HepG2 (cell line): Measurements from ENCODE around the gene COQ5. TPM values are rescaled to one million over a fixed set of nuclear protein-coding genes. Genes with fewer than 3 reads are reported as not detected.

Experiments used
- CENPX ChIP-seq: sonication (generic); formaldehyde crosslinking; IDR thresholded peaks from 2 replicates; pipeline ENCODE4 v1.9.0; 2021; ENCODE audit warnings: mild to moderate bottlenecking, missing genetic modification reagents, moderate library complexity
- EZH2 ChIP-seq: conservative IDR thresholded peaks from 2 replicates; pipeline ENCODE4 v1.6.1; 2012; ENCODE audit warnings: mild to moderate bottlenecking, low read depth, low read length, moderate library complexity
- ISX ChIP-seq: sonication (generic); formaldehyde crosslinking; conservative IDR thresholded peaks from 2 replicates; pipeline ENCODE4 v1.5.0; 2020; ENCODE audit warnings: missing genetic modification reagents
- KDM3A ChIP-seq: IDR thresholded peaks from 2 replicates; pipeline ENCODE4 v1.6.1; 2018; ENCODE audit warnings: low read depth, missing compliant biosample characterization
- MLX ChIP-seq: IDR thresholded peaks from 2 replicates; pipeline ENCODE4 v1.6.1; 2016
- RBM39 ChIP-seq: fragments of 200-400 bp; formaldehyde crosslinking; IDR thresholded peaks from one replicate; pipeline ENCODE4 v1.6.1; 2018; ENCODE audit warnings: antibody characterized with exemption, mild to moderate bottlenecking, low read depth, low read length; ENCODE audit not compliant: poor library complexity, severe bottlenecking
- SMYD3 ChIP-seq: sonication (generic); formaldehyde crosslinking; IDR thresholded peaks from 2 replicates; pipeline ENCODE4 v1.8.1; 2023; ENCODE audit warnings: mild to moderate bottlenecking, missing genetic modification reagents
- ZBTB49 ChIP-seq: sonication (generic); formaldehyde crosslinking; IDR thresholded peaks from 2 replicates; pipeline ENCODE4 v1.4.0; 2020; ENCODE audit warnings: missing genetic modification reagents, borderline replicate concordance
- ZNF136 ChIP-seq: sonication (generic); formaldehyde crosslinking; IDR thresholded peaks from 2 replicates; pipeline ENCODE4 v1.8.1; 2022; ENCODE audit warnings: low read depth, mild to moderate bottlenecking, moderate library complexity, missing genetic modification reagents
- ZNF335 ChIP-seq: sonication (generic); formaldehyde crosslinking; IDR thresholded peaks from 2 replicates; pipeline ENCODE4 v1.4.0; 2020; ENCODE audit warnings: missing genetic modification reagents
- ZNF549 ChIP-seq: sonication (generic); formaldehyde crosslinking; IDR thresholded peaks from 2 replicates; pipeline ENCODE4 v1.5.0; 2020; ENCODE audit warnings: missing genetic modification reagents
- ZNF572 ChIP-seq: sonication (generic); formaldehyde crosslinking; IDR thresholded peaks from 2 replicates; pipeline ENCODE4 v1.5.1; 2020; ENCODE audit warnings: mild to moderate bottlenecking, missing genetic modification reagents
- ZNF674 ChIP-seq: sonication (generic); formaldehyde crosslinking; IDR thresholded peaks from 2 replicates; pipeline ENCODE4 v1.5.0; 2020; ENCODE audit warnings: low read depth, mild to moderate bottlenecking, missing genetic modification reagents
- ZSCAN12 ChIP-seq: sonication (generic); formaldehyde crosslinking; IDR thresholded peaks from 2 replicates; pipeline ENCODE4 v1.9.0; 2021; ENCODE audit warnings: mild to moderate bottlenecking, missing genetic modification reagents
- ZSCAN20 ChIP-seq: sonication (generic); formaldehyde crosslinking; IDR thresholded peaks from 2 replicates; pipeline ENCODE4 v1.4.0; 2020; ENCODE audit warnings: missing genetic modification reagents, mild to moderate bottlenecking, borderline replicate concordance
- polyA plus RNA-seq, 8 experiments: library from polyadenylated mRNA; depleted of rRNA in 3 of 8; stranded (reverse) in 7 of 8; unstranded in 1 of 8; fragments of >200 nt; fragmentation: Illumina TruSeq in 4 of 8; extraction: Trizol in 4 of 8; gene quantifications; 2 replicates each; pipeline versions ENCODE4 v1.2.1 to v1.2.3, GENCODE V29; 2011 to 2016; ENCODE audit warnings: low read depth in 4 of 8, missing spikeins in 1 of 8, mixed read lengths in 1 of 8; ENCODE audit not compliant: insufficient read depth in 1 of 8
- total RNA-seq, 5 experiments: library from RNA; depleted of rRNA; stranded (reverse); fragments of >200 nt; fragmentation: Illumina TruSeq; extraction: Trizol; gene quantifications; 2 replicates each; pipeline ENCODE4 v1.2.3, GENCODE V29; 2016; ENCODE audit warnings: low read depth in 1 of 5
- TF ChIP-seq, protein P1 (sequence below): IDR thresholded peaks from 2 replicates; pipeline ENCODE4 v1.4.0; 2020; ENCODE audit warnings: mild to moderate bottlenecking, missing genetic modification reagents
- TF ChIP-seq, protein P2 (sequence below): sonication (generic); formaldehyde crosslinking; IDR thresholded peaks from 2 replicates; pipeline ENCODE4 v1.4.0; 2020; ENCODE audit warnings: missing genetic modification reagents
- TF ChIP-seq, protein P3 (sequence below): sonication (generic); formaldehyde crosslinking; IDR thresholded peaks from 2 replicates; pipeline ENCODE4 v1.4.0; 2020; ENCODE audit warnings: missing genetic modification reagents, mild to moderate bottlenecking, borderline replicate concordance

Gene COQ5
- total and polyA plus RNA-seq, 2 of the 13 experiments (the other 11 are each of a cell fraction or from before 2014, with no cell fraction given), result 36.4 to 41.5 TPM

GRCh38 chr12:120528861-120529525 lies at the start of gene COQ5 (continued):
- TF ChIP-seq, protein P1, sequence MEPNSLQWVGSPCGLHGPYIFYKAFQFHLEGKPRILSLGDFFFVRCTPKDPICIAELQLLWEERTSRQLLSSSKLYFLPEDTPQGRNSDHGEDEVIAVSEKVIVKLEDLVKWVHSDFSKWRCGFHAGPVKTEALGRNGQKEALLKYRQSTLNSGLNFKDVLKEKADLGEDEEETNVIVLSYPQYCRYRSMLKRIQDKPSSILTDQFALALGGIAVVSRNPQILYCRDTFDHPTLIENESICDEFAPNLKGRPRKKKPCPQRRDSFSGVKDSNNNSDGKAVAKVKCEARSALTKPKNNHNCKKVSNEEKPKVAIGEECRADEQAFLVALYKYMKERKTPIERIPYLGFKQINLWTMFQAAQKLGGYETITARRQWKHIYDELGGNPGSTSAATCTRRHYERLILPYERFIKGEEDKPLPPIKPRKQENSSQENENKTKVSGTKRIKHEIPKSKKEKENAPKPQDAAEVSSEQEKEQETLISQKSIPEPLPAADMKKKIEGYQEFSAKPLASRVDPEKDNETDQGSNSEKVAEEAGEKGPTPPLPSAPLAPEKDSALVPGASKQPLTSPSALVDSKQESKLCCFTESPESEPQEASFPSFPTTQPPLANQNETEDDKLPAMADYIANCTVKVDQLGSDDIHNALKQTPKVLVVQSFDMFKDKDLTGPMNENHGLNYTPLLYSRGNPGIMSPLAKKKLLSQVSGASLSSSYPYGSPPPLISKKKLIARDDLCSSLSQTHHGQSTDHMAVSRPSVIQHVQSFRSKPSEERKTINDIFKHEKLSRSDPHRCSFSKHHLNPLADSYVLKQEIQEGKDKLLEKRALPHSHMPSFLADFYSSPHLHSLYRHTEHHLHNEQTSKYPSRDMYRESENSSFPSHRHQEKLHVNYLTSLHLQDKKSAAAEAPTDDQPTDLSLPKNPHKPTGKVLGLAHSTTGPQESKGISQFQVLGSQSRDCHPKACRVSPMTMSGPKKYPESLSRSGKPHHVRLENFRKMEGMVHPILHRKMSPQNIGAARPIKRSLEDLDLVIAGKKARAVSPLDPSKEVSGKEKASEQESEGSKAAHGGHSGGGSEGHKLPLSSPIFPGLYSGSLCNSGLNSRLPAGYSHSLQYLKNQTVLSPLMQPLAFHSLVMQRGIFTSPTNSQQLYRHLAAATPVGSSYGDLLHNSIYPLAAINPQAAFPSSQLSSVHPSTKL (CRISPR knock-in tag), result peak; percentile 57; the same call in 1 of the 2 replicates
- TF ChIP-seq ISX (CRISPR knock-in tag) (no peak), EZH2 (no peak), MLX (CRISPR knock-in tag) (no peak), ZBTB49 (CRISPR knock-in tag) (peak; percentile 34; the same call in 1 of the 2 replicates), ZNF549 (CRISPR knock-in tag) (no peak), ZNF572 (CRISPR knock-in tag) (0 out of 2 replicates have a peak, but pooled peaks have one; percentile 35), ZNF335 (CRISPR knock-in tag) (no peak; the same call in 1 of the 2 replicates), ZSCAN12 (peak; percentile 49; the same call in 1 of the 2 replicates), CENPX (CRISPR knock-in tag) (no peak), KDM3A (0 out of 2 replicates have a peak, but pooled peaks have one; percentile 69), RBM39 (peak; percentile 57), ZSCAN20 (CRISPR knock-in tag) (no peak; the same call in 1 of the 2 replicates), ZNF674 (CRISPR knock-in tag) (no peak), SMYD3 (CRISPR knock-in tag) (no peak), ZNF136 (CRISPR knock-in tag) (no peak)
- TF ChIP-seq, protein P2, sequence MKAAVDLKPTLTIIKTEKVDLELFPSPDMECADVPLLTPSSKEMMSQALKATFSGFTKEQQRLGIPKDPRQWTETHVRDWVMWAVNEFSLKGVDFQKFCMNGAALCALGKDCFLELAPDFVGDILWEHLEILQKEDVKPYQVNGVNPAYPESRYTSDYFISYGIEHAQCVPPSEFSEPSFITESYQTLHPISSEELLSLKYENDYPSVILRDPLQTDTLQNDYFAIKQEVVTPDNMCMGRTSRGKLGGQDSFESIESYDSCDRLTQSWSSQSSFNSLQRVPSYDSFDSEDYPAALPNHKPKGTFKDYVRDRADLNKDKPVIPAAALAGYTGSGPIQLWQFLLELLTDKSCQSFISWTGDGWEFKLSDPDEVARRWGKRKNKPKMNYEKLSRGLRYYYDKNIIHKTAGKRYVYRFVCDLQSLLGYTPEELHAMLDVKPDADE, result 0 out of 2 replicates have a peak, but pooled peaks have one; percentile 61
- TF ChIP-seq, protein P3, sequence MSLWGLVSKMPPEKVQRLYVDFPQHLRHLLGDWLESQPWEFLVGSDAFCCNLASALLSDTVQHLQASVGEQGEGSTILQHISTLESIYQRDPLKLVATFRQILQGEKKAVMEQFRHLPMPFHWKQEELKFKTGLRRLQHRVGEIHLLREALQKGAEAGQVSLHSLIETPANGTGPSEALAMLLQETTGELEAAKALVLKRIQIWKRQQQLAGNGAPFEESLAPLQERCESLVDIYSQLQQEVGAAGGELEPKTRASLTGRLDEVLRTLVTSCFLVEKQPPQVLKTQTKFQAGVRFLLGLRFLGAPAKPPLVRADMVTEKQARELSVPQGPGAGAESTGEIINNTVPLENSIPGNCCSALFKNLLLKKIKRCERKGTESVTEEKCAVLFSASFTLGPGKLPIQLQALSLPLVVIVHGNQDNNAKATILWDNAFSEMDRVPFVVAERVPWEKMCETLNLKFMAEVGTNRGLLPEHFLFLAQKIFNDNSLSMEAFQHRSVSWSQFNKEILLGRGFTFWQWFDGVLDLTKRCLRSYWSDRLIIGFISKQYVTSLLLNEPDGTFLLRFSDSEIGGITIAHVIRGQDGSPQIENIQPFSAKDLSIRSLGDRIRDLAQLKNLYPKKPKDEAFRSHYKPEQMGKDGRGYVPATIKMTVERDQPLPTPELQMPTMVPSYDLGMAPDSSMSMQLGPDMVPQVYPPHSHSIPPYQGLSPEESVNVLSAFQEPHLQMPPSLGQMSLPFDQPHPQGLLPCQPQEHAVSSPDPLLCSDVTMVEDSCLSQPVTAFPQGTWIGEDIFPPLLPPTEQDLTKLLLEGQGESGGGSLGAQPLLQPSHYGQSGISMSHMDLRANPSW (CRISPR knock-in tag), result no peak
